Neuron (in vitro differentiated cells): ENCODE data around the gene RANBP3L.

Source experiments
- H2AFZ ChIP-seq: one replicate; pipeline ENCODE4 v1.6.1; 2013; ENCODE audit warnings: low read depth, mild to moderate bottlenecking, inconsistent platforms, low read length, moderate library complexity
- H3K27me3 ChIP-seq: one replicate; pipeline ENCODE4 v1.6.1; 2013; ENCODE audit warnings: low read length; ENCODE audit not compliant: insufficient read depth
- H3K36me3 ChIP-seq: one replicate; pipeline ENCODE4 v1.6.1; 2013; ENCODE audit warnings: low read length; ENCODE audit not compliant: insufficient read depth
- H3K4me1 ChIP-seq: one replicate; pipeline ENCODE4 v1.6.1; 2013; ENCODE audit warnings: low read length; ENCODE audit not compliant: insufficient read depth
- H3K4me3 ChIP-seq: 2 replicates; pipeline ENCODE4 v1.5.1; 2013; ENCODE audit warnings: mild to moderate bottlenecking, low read length, moderate library complexity
- H3K9me3 ChIP-seq: one replicate; pipeline ENCODE4 v1.6.1; 2013; ENCODE audit warnings: low read length

Gene RANBP3L

DNA sequence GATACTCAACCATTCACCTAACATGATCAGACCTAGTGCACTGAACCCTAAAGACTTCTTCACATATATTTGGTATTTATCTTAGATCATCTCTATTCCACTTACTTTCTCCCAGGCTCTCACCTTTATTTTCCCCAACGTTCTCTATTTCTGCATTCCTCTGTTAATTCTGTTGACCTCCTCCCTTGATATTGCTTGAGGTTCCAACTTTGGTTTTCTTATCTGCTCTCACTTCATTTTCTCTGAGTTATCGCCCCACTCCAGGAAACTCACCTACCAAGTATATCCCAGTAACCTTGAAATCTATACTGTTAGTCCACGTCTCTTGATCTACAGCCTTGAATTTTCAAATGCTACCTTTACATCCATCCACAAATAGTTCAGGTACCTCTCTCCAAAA lies 69.2 kb downstream of the RANBP3L start:
- no peaks in the 10 kb centered on the region for H3K27me3 ChIP-seq
- H3K9me3 ChIP-seq = peaks cover 3% of the 10 kb centered on the region
- H3K4me1 ChIP-seq = peaks cover 5% of the 10 kb centered on the region
- H3K36me3 ChIP-seq = no peaks in the 10 kb centered on the region
- no peak overlapping the region for H3K4me3 ChIP-seq
- H2AFZ ChIP-seq = no peak overlapping the region

DNA sequence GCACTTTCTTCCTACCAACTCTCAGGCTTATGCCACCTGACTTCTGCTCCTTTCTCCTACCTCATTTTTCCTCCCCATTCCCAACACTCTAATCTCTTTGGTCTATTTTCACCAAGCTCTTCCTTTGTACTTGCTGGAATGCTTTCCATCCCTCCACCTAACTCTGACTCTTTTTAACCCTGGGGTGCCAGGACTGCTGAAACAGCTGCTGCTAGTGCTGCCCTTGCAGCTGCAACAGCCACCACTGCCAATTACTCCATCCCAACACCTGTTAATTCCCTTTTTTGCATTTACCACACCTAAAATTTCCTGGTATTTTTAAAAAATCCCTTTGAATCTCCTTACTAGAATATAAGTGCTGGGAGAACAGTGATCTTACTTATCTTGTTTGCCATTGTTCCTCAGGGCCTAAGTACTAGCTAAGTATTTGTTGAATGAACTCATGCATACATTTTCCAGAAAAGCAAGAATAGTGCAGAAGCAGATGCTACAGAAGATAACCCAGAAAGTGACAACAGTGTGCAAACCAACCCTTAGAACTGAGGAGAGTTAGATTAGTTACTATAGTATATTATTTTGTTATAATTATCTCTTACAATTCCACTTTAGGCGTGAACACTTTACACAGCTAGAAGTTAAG lies 71.4 kb downstream of the RANBP3L start:
- peaks cover 14% of the 10 kb centered on the region for H3K36me3 ChIP-seq
- H3K4me1 ChIP-seq = no peaks in the 10 kb centered on the region
- H3K4me3 ChIP-seq = no peak overlapping the region
- no peak overlapping the region for H2AFZ ChIP-seq
- peaks cover 2% of the 10 kb centered on the region for H3K9me3 ChIP-seq
- no peaks in the 10 kb centered on the region for H3K27me3 ChIP-seq

DNA sequence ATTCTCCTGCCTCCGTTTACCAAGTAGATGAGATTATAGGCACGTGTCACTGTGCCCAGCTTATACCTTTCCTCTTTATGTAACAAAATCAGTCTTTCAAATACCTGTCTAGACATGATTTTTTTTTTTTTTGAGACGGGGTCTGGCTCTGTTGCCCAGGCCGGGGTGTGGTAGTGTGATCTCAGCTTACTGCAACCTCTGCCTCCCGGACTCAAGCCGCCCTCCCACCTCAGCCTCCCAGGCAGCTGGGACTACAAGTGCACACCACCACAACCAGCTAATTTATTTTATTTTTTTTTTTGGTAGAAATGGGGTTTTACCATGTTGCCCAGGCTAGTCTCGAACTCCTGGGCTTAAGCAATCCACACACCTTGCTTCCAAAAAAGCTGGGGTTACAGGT lies 73.2 kb downstream of the RANBP3L start:
- no peaks in the 10 kb centered on the region for H3K27me3 ChIP-seq
- H3K4me3 ChIP-seq = no peak overlapping the region
- no peaks in the 10 kb centered on the region for H3K9me3 ChIP-seq
- no peak overlapping the region for H2AFZ ChIP-seq
- H3K36me3 ChIP-seq = peaks cover 29% of the 10 kb centered on the region
- H3K4me1 ChIP-seq = no peaks in the 10 kb centered on the region

DNA sequence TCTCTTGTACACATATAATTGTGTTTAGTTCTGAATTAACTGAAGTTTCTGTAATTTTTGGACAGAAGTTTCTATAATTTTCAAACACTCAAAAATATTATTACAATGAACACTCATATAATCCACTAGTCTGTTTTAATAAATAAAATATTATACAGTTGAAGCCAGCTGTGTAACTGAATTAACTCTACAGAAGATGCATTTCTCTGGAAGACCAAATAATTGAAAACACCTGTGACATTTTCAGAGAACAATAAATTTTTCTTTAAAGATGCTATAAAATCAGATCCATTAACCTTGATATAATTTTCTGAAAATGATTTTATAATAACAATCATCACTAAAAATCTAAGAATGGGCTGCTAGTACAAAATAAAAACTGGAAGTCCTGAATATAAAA lies 74.7 kb downstream of the RANBP3L start:
- Histone ChIP-seq H3K36me3 (peaks cover 44% of the 10 kb centered on the region), H3K9me3 (no peaks in the 10 kb centered on the region), H2AFZ (no peak overlapping the region), H3K4me3 (no peak overlapping the region), H3K27me3 (no peaks in the 10 kb centered on the region), H3K4me1 (no peaks in the 10 kb centered on the region)

DNA sequence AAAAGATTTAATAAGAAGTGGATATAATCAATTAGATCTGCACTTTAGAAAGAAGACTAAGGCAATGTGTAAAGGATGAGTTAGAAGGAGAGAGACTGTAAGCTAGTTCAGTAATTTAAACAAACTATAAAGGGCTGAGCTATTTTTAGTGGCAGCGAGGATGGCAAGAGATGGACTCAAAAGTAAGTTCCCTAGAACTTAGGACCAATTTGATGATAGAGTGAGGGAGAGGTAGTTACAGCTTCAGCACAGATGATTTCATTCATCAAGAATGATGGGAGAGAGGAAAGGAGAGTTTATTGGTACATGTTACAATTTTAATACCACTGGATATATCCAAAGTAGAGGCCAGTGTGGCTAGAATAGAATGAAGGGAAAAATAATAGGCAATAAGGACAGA lies 79.1 kb downstream of the RANBP3L start:
- H3K27me3 ChIP-seq = no peaks in the 10 kb centered on the region
- peaks cover 81% of the 10 kb centered on the region for H3K36me3 ChIP-seq
- H2AFZ ChIP-seq = no peak overlapping the region
- no peaks in the 10 kb centered on the region for H3K9me3 ChIP-seq
- H3K4me1 ChIP-seq = no peaks in the 10 kb centered on the region
- no peak overlapping the region for H3K4me3 ChIP-seq

DNA sequence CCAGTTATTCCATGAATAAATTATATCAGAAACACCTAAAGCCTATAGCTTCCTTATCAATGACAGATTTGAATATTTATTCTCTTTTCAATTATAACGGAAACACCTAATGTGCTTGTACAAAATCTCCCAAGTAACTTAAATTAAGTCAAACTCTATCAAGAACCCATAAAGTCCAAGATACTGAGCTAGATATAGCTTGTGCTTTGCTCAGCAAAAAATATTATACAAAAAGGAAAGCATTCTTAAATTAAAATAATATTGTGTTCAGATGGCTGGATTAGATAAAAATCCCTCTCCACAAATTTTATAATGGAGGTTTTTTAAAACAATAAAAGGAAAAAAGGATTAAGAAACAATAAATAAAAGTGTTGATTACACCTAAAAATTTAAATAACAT lies 83.7 kb downstream of the RANBP3L start:
- Histone ChIP-seq H3K9me3 (no peaks in the 10 kb centered on the region), H3K4me1 (no peaks in the 10 kb centered on the region), H3K27me3 (no peaks in the 10 kb centered on the region), H3K36me3 (peaks cover 85% of the 10 kb centered on the region), H3K4me3 (no peak overlapping the region), H2AFZ (no peak overlapping the region)

DNA sequence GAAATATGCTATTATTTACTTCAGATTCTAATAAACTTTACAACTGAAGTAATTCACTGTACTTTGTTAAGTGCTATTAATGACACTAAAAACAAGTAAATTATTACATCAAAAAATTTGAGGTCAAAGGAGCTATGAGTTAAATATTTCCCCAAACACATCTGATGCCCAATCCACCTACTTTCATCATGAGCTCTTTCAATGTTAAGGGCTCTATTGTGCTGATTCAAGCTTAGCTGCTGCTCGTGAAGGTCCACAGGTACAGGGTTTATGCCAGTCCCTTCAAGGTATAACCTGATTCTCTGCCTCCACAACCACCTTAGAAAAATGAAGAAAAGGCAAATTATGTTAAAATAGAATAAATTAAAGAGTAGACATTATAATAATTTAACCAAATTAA lies 84.1 kb downstream of the RANBP3L start:
- Histone ChIP-seq H3K36me3 (peaks cover 85% of the 10 kb centered on the region), H3K4me3 (no peak overlapping the region), H3K27me3 (no peaks in the 10 kb centered on the region), H3K4me1 (no peaks in the 10 kb centered on the region), H2AFZ (no peak overlapping the region), H3K9me3 (no peaks in the 10 kb centered on the region)

DNA sequence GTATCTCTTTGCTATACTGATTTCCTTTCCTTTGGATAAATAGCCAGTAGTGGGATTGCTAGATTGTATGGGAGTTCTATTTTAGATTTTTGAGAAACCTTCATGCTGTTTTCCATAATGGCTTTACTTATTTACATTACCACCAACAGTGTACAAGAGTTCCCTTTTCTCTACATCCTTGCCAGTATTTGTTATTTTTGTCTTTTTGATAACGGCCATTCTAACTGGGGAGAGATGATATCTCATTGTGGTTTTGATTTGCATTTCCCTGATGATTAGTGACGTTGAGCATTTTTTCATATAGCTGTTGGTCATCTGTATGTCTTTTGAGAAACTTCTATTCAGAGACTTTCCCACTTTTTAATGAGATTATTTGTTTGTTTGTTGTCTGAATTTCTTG lies 85.8 kb downstream of the RANBP3L start:
- H3K36me3 ChIP-seq = peaks cover 81% of the 10 kb centered on the region
- no peaks in the 10 kb centered on the region for H3K27me3 ChIP-seq
- H3K4me3 ChIP-seq = no peak overlapping the region
- no peaks in the 10 kb centered on the region for H3K4me1 ChIP-seq
- no peak overlapping the region for H2AFZ ChIP-seq
- no peaks in the 10 kb centered on the region for H3K9me3 ChIP-seq

DNA sequence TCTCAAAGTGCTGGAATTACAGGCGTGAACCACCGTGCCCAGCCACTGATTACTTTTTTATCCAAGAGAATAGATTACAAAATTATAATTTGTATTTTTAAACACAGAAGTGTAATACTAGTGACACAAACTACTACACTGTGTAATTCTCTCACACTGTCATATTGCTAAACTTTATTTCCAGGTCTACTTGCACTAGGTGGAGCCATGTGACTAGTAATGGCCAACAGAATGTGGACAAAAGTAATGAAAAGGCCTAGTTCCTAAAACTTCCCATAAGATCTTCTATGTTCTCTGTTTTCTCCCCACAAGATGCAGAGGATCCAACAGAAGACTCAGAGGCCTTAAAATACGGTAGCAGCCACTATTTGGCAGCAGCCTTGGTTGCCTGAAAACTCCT lies 87.3 kb downstream of the RANBP3L start:
- no peak overlapping the region for H3K4me3 ChIP-seq
- no peaks in the 10 kb centered on the region for H3K27me3 ChIP-seq
- no peak overlapping the region for H2AFZ ChIP-seq
- peaks cover 81% of the 10 kb centered on the region for H3K36me3 ChIP-seq
- no peaks in the 10 kb centered on the region for H3K9me3 ChIP-seq
- H3K4me1 ChIP-seq = no peaks in the 10 kb centered on the region

DNA sequence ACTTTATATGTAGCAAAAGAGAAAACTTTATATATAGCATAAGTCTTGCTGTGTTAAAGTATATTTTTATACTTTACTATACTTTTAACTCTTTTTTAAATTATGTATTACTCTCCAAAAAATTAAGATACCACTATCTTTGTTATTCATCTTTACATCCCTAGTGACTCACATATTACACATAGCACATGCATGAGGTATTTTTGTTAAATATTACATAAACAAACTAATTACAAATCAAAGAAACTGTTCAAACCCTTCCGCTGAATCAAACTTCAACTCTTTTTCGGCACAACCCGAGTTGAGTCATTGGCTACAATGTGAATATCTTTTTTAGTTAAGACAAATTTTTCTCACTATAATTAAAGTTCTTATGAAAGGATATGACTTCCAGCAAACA lies 92.0 kb downstream of the RANBP3L start:
- no peaks in the 10 kb centered on the region for H3K27me3 ChIP-seq
- no peaks in the 10 kb centered on the region for H3K9me3 ChIP-seq
- H3K36me3 ChIP-seq = peaks cover 63% of the 10 kb centered on the region
- no peak overlapping the region for H2AFZ ChIP-seq
- no peak overlapping the region for H3K4me3 ChIP-seq
- no peaks in the 10 kb centered on the region for H3K4me1 ChIP-seq

DNA sequence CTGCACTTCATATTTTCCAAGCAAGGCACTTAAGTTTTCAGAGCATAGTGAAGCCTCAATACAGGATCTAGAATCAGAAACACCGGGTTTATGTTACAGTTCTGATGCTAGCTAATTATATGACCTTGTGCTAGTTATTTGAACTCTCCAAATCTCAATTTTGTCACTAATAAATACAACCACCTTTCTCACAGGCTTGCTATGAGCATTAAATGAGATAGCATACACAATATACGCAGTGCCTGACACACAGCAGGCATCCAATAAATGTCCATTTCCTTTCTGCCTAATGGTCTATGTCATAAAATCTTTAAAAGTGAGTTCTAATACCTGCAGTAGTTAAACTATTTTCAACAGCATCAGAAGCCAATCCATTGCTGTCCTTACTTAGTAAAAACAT lies 92.9 kb downstream of the RANBP3L start:
- Histone ChIP-seq H3K4me3 (no peak overlapping the region), H3K27me3 (no peaks in the 10 kb centered on the region), H3K4me1 (no peaks in the 10 kb centered on the region), H2AFZ (no peak overlapping the region), H3K36me3 (peaks cover 62% of the 10 kb centered on the region), H3K9me3 (no peaks in the 10 kb centered on the region)

DNA sequence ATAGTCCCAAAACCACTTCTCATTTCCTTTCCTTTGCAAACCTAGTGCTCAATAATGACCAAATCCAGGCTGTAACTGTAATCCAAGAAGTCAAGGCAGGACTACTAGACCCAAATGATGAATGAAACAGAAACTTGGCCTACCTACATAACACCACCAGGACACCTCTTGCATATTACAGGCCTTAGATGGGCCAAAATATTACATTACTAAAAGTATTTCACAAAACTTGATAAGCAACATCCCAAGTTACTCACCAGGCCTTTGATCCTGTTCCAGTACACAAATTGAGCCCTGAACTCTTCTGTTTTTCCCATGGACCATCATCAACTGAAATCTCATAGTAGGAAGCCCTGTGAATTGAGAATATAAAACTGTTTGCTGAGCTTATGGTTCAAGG lies 94.8 kb downstream of the RANBP3L start:
- Histone ChIP-seq H3K9me3 (no peaks in the 10 kb centered on the region), H3K4me1 (peaks cover 3% of the 10 kb centered on the region), H2AFZ (no peak overlapping the region), H3K4me3 (no peak overlapping the region), H3K36me3 (peaks cover 61% of the 10 kb centered on the region), H3K27me3 (no peaks in the 10 kb centered on the region)

DNA sequence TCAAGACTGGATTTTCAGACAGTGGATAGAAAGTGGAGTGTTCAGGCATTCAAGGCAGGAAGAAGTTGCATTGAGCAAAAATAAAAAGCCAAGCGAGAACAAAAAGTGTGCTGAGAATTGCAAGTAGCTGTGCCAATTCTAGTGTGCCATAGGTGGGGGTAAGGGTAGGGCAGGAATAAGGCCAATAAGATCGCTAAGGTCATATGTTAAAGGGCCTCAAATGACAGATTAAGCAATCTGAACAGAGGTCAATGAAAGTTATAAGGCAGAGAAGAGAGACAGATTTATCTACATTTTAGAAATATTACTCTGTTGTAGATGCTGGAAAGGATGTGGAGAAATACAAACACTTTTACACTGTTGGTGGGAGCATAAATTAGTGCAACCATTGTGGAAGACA lies 96.4 kb downstream of the RANBP3L start:
- Histone ChIP-seq H3K36me3 (peaks cover 59% of the 10 kb centered on the region), H3K4me3 (no peak overlapping the region), H2AFZ (no peak overlapping the region), H3K4me1 (peaks cover 3% of the 10 kb centered on the region), H3K9me3 (no peaks in the 10 kb centered on the region), H3K27me3 (no peaks in the 10 kb centered on the region)

DNA sequence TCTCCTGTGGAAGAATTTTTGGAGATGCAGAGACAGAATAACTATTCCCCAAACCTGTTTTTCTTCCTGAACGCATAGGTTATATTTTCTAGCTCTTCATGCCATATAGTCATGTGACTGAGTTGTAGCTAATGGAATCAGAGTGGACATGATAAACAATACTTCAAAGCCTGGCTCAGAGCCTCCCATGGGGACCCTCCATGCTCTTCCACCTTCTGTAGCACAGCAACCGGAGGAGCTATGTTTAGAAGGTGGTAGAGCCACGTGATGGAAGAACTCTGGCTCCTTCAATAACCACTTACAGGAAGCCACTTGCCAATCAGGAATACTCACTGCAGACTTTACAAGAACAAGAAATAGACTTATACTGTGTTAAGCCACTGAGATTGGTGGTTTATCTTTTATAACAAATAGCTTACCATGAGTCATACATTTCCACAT lies 99.2 kb downstream of the RANBP3L start:
- H3K36me3 ChIP-seq = peaks cover 64% of the 10 kb centered on the region
- no peak overlapping the region for H2AFZ ChIP-seq
- peaks cover 3% of the 10 kb centered on the region for H3K4me1 ChIP-seq
- H3K27me3 ChIP-seq = no peaks in the 10 kb centered on the region
- H3K9me3 ChIP-seq = no peaks in the 10 kb centered on the region
- H3K4me3 ChIP-seq = no peak overlapping the region
